Epithelial cell of prostate (primary cell): ENCODE results near the gene ACVRL1.

ENCODE experiments used
- DNase-seq: peaks from one replicate; pipeline ENCODE4 v3.0.0-alpha.2; 2011; ENCODE audit warnings: low read depth, low spot score
- H3K27ac ChIP-seq: fragments of 450-650 bp; 2 replicates; pipeline ENCODE4 v1.5.1; 2017; ENCODE audit warnings: mild to moderate bottlenecking

ACVRL1 gene

DNA sequence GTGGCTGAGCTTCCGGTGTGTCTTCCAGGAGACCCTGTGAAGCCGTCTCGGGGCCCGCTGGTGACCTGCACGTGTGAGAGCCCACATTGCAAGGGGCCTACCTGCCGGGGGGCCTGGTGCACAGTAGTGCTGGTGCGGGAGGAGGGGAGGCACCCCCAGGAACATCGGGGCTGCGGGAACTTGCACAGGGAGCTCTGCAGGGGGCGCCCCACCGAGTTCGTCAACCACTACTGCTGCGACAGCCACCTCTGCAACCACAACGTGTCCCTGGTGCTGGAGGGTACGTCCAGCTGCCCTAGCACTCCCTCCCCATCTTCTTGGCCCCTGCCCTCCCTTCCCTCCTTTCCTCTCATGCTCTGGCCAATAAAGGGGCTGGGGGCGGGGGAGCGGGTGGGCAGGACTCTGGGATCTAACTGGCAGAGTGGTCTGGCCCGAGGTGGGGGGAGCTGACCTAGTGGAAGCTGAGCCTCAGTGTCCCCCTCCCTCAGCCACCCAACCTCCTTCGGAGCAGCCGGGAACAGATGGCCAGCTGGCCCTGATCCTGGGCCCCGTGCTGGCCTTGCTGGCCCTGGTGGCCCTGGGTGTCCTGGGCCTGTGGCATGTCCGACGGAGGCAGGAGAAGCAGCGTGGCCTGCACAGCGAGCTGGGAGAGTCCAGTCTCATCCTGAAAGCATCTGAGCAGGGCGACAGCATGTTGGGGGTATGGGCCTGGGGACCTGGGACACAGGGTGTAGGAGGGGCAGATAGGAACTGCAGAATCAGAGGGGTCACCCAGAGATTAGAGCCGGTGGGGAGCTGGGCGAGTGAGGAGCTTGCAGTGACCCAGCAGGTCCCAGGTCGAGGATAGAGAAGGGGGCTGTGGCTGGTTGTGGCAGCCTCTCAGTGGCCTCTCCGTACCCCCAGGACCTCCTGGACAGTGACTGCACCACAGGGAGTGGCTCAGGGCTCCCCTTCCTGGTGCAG is 6.0 kb downstream of the ACVRL1 start:
- H3K27ac ChIP-seq = no peak overlapping the region
- DNase-seq = no peak

- no peak for DNase-seq
- H3K27ac ChIP-seq = no peak overlapping the region
Observed at GRCh38 chr12:51914034-51914923, 7.0 kb downstream of the ACVRL1 start.

DNA sequence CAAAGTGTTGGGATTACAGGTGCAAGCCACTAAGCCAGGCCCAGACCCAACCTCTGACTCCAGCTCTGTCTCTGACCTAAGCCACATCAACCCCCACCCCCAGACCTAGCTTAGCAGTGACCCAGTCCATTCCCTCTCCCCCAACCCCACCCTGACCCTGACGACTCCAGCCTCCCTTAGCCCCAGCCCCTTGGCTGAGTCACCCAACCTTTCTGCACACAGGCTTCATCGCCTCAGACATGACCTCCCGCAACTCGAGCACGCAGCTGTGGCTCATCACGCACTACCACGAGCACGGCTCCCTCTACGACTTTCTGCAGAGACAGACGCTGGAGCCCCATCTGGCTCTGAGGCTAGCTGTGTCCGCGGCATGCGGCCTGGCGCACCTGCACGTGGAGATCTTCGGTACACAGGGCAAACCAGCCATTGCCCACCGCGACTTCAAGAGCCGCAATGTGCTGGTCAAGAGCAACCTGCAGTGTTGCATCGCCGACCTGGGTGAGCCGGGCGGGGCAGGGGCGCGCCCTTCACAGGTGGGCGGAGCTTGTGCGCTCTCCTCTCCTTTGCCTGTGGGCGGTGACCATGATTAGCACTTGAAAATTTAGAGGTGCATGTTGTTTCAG is 7.8 kb downstream of the ACVRL1 start:
- no peak overlapping the region for H3K27ac ChIP-seq
- no peak for DNase-seq

GRCh38 chr12:51915951-51916350 is 8.6 kb downstream of the ACVRL1 start:
- no peak for DNase-seq
- no peak overlapping the region for H3K27ac ChIP-seq

- no peak for DNase-seq
- no peak overlapping the region for H3K27ac ChIP-seq
Observed at GRCh38 chr12:51917041-51917590, 9.8 kb downstream of the ACVRL1 start.

DNA sequence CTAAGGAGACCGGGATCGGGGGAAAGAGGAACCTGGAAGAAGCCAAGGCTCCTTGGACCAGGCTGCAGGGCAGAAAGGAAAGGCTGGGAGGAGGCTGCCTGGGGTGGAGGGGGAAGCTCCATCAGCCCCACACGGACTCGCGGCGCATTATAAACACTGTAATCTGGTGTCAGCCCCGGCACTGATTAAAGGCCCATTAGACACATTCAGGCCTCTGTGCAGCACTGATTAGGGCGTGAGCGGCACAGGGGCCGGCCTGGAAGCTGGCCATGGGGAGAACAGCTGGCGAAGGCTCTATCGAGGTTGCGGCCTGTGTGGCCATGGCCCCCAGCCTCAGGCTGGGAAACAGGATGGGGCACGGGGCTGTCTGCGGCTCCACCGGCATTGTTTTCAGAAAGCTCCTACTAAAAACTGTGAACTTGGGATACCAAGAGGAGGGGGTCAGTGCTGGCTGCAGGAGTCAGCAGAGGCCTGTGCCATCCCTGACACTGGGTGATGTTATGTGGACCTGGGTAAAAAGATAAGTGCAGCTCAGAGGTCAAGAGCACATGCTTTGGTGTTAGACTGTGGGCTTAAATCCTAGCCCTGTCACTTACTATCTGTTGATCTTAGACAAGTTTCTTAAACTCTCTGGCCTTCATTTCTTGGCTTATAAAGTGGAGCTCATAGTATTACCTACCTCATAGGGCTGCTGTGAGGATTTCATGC is 10.6 kb downstream of the ACVRL1 start:
- no peak for DNase-seq
- H3K27ac ChIP-seq = no peak overlapping the region

- DNase-seq = no peak
Observed at GRCh38 chr12:51920046-51920445, 12.7 kb downstream of the ACVRL1 start.

DNA sequence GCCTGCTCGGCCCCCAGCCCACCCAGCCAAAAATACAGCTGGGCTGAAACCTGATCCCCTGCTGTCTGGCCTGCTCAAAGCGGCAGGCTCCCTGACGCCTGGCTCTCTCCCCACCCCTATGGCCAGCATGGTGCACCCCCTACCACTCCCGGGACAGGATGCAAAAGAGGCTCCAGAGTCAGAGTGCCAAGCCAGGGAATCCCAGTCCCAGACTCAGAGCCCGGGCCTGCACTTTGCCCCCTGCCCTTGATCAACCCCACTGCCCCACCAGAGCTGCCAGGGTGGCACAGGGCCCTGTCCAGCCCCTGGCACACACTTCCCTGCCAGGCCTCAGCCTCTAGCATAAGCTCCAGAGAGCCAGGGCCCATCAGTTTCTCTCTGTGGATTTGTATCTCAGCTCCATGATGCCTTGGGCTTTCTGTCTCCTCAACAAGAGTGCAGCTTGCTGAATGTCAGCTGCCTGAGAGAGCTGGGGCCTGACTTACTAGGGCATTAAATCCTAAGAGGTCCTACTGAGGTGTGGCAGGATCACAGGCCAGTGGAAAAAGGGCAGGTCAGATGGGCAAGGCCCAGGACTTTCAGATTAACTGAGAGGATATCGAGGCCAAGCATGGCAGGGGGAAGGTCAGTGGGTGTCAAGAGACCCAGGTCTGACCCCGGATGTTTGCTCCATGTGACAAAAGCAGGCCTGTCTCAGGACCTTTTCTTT is 13.9 kb downstream of the ACVRL1 start:
- DNase-seq = no peak

More at GRCh38 chr12:51920046-51920445, 12.7 kb downstream of the ACVRL1 start:
- no peak overlapping the region for H3K27ac ChIP-seq

GRCh38 chr12:51922146-51922545 is 14.8 kb downstream of the ACVRL1 start:
- no peak overlapping the region for H3K27ac ChIP-seq
- no peak for DNase-seq

More for the DNA sequence above, 13.9 kb downstream of the ACVRL1 start:
- H3K27ac ChIP-seq = no peak overlapping the region

DNA sequence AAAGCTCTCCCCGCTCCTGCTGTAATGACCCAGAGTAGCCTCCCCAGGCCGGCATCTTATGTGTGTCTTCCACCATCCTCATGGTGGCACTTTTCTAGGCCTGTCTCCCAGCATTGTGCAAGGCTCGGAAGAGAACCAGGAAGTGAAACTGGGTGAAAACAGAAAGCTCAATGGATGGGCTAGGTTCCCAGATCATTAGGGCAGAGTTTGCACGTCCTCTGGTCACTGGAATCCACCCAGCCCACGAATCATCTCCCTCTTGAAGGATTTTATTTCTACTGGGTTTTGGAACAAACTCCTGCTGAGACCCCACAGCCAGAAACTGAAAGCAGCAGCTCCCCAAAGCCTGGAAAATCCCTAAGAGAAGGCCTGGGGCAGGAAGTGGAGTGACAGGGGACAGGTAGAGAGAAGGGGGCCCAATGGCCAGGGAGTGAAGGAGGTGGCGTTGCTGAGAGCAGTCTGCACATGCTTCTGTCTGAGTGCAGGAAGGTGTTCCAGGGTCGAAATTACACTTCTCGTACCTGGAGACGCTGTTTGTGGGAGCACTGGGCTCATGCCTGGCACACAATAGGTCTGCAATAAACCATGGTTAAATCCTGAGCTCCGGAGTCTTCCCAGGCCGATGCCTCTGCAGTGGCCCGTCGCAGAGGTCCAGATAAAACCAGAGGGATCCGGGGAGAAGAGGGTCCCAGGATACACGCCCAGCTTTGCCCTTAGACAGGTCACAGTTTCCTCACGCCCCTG is 15.6 kb downstream of the ACVRL1 start:
- no peak for DNase-seq
- H3K27ac ChIP-seq = no peak overlapping the region

- DNase-seq = no peak
- H3K27ac ChIP-seq = no peak overlapping the region
Observed at GRCh38 chr12:51923506-51924365, 16.4 kb downstream of the ACVRL1 start.

- DNase-seq = no peak
- H3K27ac ChIP-seq = no peak overlapping the region
Observed at GRCh38 chr12:51924551-51925319, 17.4 kb downstream of the ACVRL1 start.

GRCh38 chr12:51925346-51926063 is 18.2 kb downstream of the ACVRL1 start:
- H3K27ac ChIP-seq = no peak overlapping the region
- no peak for DNase-seq

- H3K27ac ChIP-seq = no peak overlapping the region
- DNase-seq = no peak
Observed at GRCh38 chr12:51926064-51926632, 18.8 kb downstream of the ACVRL1 start.

GRCh38 chr12:51926718-51927117 is 19.4 kb downstream of the ACVRL1 start:
- DNase-seq = no peak
- H3K27ac ChIP-seq = no peak overlapping the region
